ENCODE data around the gene HLA-E.

The HLA-E gene

GRCh38 chr6:30541515-30542403 is 52.5 kb downstream of the HLA-E start:
- Mint-ChIP-seq H3K9me3 (no peaks in the 10 kb centered on the region), H3K4me1 (peaks cover 15% of the 10 kb centered on the region), H3K27me3 (ENCODE audit: low read depth, poor library complexity) (peaks cover 22% of the 10 kb centered on the region), H3K4me3 (peak overlapping the region; percentile 80), H3K27ac (no peak overlapping the region), H3K36me3 (ENCODE audit: low read depth) (peaks cover 3% of the 10 kb centered on the region)
- TF ChIP-seq, protein P1, sequence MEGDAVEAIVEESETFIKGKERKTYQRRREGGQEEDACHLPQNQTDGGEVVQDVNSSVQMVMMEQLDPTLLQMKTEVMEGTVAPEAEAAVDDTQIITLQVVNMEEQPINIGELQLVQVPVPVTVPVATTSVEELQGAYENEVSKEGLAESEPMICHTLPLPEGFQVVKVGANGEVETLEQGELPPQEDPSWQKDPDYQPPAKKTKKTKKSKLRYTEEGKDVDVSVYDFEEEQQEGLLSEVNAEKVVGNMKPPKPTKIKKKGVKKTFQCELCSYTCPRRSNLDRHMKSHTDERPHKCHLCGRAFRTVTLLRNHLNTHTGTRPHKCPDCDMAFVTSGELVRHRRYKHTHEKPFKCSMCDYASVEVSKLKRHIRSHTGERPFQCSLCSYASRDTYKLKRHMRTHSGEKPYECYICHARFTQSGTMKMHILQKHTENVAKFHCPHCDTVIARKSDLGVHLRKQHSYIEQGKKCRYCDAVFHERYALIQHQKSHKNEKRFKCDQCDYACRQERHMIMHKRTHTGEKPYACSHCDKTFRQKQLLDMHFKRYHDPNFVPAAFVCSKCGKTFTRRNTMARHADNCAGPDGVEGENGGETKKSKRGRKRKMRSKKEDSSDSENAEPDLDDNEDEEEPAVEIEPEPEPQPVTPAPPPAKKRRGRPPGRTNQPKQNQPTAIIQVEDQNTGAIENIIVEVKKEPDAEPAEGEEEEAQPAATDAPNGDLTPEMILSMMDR (IDR thresholded peaks at IDR 0.05): peak; percentile 99
- DNase-seq: peak; percentile 82

DNA sequence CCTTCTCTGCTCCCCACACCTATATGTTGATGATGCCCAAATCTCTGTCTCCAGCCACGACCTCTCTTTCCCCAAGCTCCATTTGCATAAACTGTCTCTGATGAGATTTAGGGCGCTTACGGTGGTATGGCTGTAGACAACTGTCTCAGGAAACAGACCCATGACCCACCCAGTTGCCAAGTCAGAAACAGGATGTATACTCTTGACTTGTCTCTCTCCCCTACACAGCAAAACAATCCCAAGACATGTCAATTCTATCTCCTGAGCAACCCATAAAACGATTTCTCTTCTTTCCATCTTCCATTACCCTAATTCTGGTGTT is 53.1 kb downstream of the HLA-E start:
- no peak overlapping the region for H3K27ac Mint-ChIP-seq
- H3K36me3 Mint-ChIP-seq (ENCODE audit: low read depth): peaks cover 4% of the 10 kb centered on the region
- TF ChIP-seq, protein P1 (IDR thresholded peaks at IDR 0.05): no peak
- peak overlapping the region; percentile 80 for H3K4me3 Mint-ChIP-seq
- H3K4me1 Mint-ChIP-seq: peaks cover 15% of the 10 kb centered on the region
- no peaks in the 10 kb centered on the region for H3K9me3 Mint-ChIP-seq
- peaks cover 21% of the 10 kb centered on the region for H3K27me3 Mint-ChIP-seq (ENCODE audit: low read depth, poor library complexity)
- DNase-seq: no peak

- H3K27ac Mint-ChIP-seq: no peak overlapping the region
- no peak for DNase-seq
- TF ChIP-seq, protein P1 (IDR thresholded peaks at IDR 0.05): no peak
- H3K36me3 Mint-ChIP-seq (ENCODE audit: low read depth): peaks cover 4% of the 10 kb centered on the region
- no peaks in the 10 kb centered on the region for H3K9me3 Mint-ChIP-seq
- H3K4me3 Mint-ChIP-seq: peak overlapping the region; percentile 80
- peaks cover 15% of the 10 kb centered on the region for H3K4me1 Mint-ChIP-seq
- peaks cover 16% of the 10 kb centered on the region for H3K27me3 Mint-ChIP-seq (ENCODE audit: low read depth, poor library complexity)
Observed at GRCh38 chr6:30542915-30543314, 53.6 kb downstream of the HLA-E start.
